SIG-M5 treated with dmso at 0.1 percent for 504 hours (cell line): ENCODE data around the gene FAM234A.
A peak's percentile ranks its signal among the peaks of the same experiment; 100 is the strongest.
"Not testable (repeated sequence)": the region's sequence is repeated elsewhere in the genome, so short reads cannot be mapped to it uniquely, and the experiment has no call there.

Source experiments
- DNase-seq: peaks from one replicate; lab custom pipeline; 2025; ENCODE audit not compliant: unreplicated experiment; lab: John Stamatoyannopoulos, UW

FAM234A gene

GRCh38 chr16:234468-235305 lies at the start of gene FAM234A:
Gene FAM234A, plus strand, starts transcription at chr16:234821. Its CDS starts 19,593 bp downstream, at chr16:254414.
- peak; percentile 94 for DNase-seq

- DNase-seq: no peak
Measured at GRCh38 chr16:185213-185612, 49.4 kb upstream of the FAM234A start.

- no peak for DNase-seq
Measured at GRCh38 chr16:185691-186090, 48.9 kb upstream of the FAM234A start.

- no peak for DNase-seq
Measured at GRCh38 chr16:187330-187729, 47.3 kb upstream of the FAM234A start.

- no peak for DNase-seq
Measured at GRCh38 chr16:188674-189073, 45.9 kb upstream of the FAM234A start.

GRCh38 chr16:189604-190186 lies 44.9 kb upstream of the FAM234A start:
- DNase-seq: no peak

- DNase-seq: no peak
Measured at GRCh38 chr16:191831-192230, 42.8 kb upstream of the FAM234A start.

- DNase-seq: no peak
Measured at GRCh38 chr16:192686-193085, 41.9 kb upstream of the FAM234A start.

GRCh38 chr16:193441-193840 lies 41.2 kb upstream of the FAM234A start:
- DNase-seq: no peak

GRCh38 chr16:194516-194915 lies 40.1 kb upstream of the FAM234A start:
- no peak for DNase-seq

- no peak for DNase-seq
Measured at GRCh38 chr16:200388-200787, 34.2 kb upstream of the FAM234A start.

GRCh38 chr16:203246-203645 lies 31.4 kb upstream of the FAM234A start:
- DNase-seq: no peak

- not testable (repeated sequence) for DNase-seq
Measured at GRCh38 chr16:204046-204445, 30.6 kb upstream of the FAM234A start.

- not testable (repeated sequence) for DNase-seq
Measured at GRCh38 chr16:209359-209758, 25.3 kb upstream of the FAM234A start.

- DNase-seq: not testable (repeated sequence)
Measured at GRCh38 chr16:211631-212180, 22.9 kb upstream of the FAM234A start.

- no peak for DNase-seq
Measured at GRCh38 chr16:212999-213398, 21.6 kb upstream of the FAM234A start.

GRCh38 chr16:220021-220420 lies 14.6 kb upstream of the FAM234A start:
- DNase-seq: no peak

- no peak for DNase-seq
Measured at GRCh38 chr16:228151-228851, 6.3 kb upstream of the FAM234A start.

- peak; percentile 80 for DNase-seq
Measured at GRCh38 chr16:228852-229730, 5.5 kb upstream of the FAM234A start, which contains the start of gene LUC7L. Gene LUC7L, minus strand, starts transcription at chr16:229449. Its CDS starts 110 bp downstream, at chr16:229339.

- no peak for DNase-seq
Measured at GRCh38 chr16:229731-230281, 4.8 kb upstream of the FAM234A start.
